HG03066 (cell line): Measurements from ENCODE around the gene CATSPER4.

ENCODE experiments used
- ATAC-seq: cut with Tn5 transposase; IDR thresholded peaks from one replicate; pipeline ENCODE4 v1.9.1; 2021; ENCODE audit warnings: low read depth; ENCODE audit not compliant: unreplicated experiment

The CATSPER4 gene

GRCh38 chr1:26234644-26235370 lies 44.4 kb downstream of the CATSPER4 start:
- no peak for ATAC-seq

GRCh38 chr1:26237230-26237966 lies 47.0 kb downstream of the CATSPER4 start:
- no peak for ATAC-seq

GRCh38 chr1:26239936-26240335 lies 49.5 kb downstream of the CATSPER4 start:
- ATAC-seq: no peak
